ENCODE measurements around the gene MOV10L1. TPM values are rescaled to one million over a fixed set of nuclear protein-coding genes. Genes with fewer than 3 reads are reported as not detected.

MOV10L1 gene
- total and polyA plus RNA-seq, 9 of the 15 experiments (the other 6 are each of a cell fraction or from before 2014, with no cell fraction given) = 0.06 to 0.43 (median 0.15) TPM

DNA sequence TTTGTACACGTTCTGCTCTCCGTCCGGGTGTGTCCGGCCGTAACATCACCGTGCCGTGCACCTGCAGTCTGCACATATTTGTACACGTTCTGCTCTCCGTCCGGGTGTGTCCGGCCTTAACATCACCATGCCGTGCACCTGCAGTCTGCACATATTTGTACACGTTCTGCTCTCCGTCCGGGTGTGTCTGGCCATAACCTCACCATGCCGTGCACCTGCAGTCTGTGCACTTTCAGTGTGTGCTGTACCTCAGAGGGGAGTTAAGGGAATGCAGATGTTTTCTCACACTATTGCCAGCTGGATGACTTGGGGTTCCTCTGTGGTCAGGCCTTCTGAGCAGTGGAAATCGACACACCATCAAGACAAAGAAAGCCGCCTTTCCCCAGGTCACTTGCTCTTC lies 35.9 kb upstream of the MOV10L1 start:
- H2AFZ ChIP-seq (ENCODE audit: low read depth, low read length) = no peak overlapping the region
- no peak for FAIRE-seq
- POLR2A ChIA-PET = interaction anchor here (1.6 kb wide), 1 partner anchor 32 kb away, joined by 3 read pairs; the partner anchor contains the start of gene MLC1
- H3K27me3 ChIP-seq (ENCODE audit: control insufficient read depth in 2 of 2, insufficient read depth in 2 of 2, low read length in 2 of 2) = peaks cover 2 to 29% of the 10 kb centered on the region in 2 experiments; a peak in 3 of 5 replicates
- CTCF ChIA-PET (ENCODE audit: low intra/inter-chr PET ratio) = no interaction called here
- no peaks in the 10 kb centered on the region for H3K9me1 ChIP-seq (ENCODE audit: control insufficient read depth, insufficient read depth, low read length)
- no TSS peak for BruUV-seq (replicated peaks)
- no peaks in the 10 kb centered on the region for H3K9me3 ChIP-seq (replicated peaks; ENCODE audit: control insufficient read depth, insufficient read depth, low read depth, low read length)
- TF ChIP-seq HLTF (IDR thresholded peaks at IDR 0.05) (no peak), ZNF347 (CRISPR knock-in tag; IDR thresholded peaks at IDR 0.05; ENCODE audit: low read depth) (no peak), NUFIP1 (IDR thresholded peaks at IDR 0.05; ENCODE audit: partially characterized antibody) (no peak), MEIS2 (IDR thresholded peaks at IDR 0.05; ENCODE audit: partially characterized antibody) (no peak), NRF1 (conservative IDR thresholded peaks at IDR 0.05 in 1 of 2, IDR thresholded peaks at IDR 0.05 in 1 of 2) (no peak), POU5F1 (IDR thresholded peaks at IDR 0.05; ENCODE audit: borderline replicate concordance, low read depth, low read length, partially characterized antibody) (no peak), CHD4 (IDR thresholded peaks at IDR 0.05; ENCODE audit: insufficient read depth, insufficient replicate concordance, low read depth, low read length, poor library complexity, severe bottlenecking) (no peak), PURB (CRISPR knock-in tag; IDR thresholded peaks at IDR 0.05; ENCODE audit: low read depth) (no peak)
- TF ChIP-seq, protein P1, sequence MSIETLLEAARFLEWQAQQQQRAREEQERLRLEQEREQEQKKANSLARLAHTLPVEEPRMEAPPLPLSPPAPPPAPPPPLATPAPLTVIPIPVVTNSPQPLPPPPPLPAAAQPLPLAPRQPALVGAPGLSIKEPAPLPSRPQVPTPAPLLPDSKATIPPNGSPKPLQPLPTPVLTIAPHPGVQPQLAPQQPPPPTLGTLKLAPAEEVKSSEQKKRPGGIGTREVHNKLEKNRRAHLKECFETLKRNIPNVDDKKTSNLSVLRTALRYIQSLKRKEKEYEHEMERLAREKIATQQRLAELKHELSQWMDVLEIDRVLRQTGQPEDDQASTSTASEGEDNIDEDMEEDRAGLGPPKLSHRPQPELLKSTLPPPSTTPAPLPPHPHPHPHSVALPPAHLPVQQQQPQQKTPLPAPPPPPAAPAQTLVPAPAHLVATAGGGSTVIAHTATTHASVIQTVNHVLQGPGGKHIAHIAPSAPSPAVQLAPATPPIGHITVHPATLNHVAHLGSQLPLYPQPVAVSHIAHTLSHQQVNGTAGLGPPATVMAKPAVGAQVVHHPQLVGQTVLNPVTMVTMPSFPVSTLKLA (conservative IDR thresholded peaks at IDR 0.05) = no peak
- no peak overlapping the region for H3K4me2 ChIP-seq (ENCODE audit: insufficient read depth, low read length)
- no peak overlapping the region for H3K9ac ChIP-seq (ENCODE audit: insufficient read depth in 1 of 2, low read depth in 2 of 2, low read length in 2 of 2)
- no peak for ATAC-seq
- no peaks in the 10 kb centered on the region for H3K36me3 ChIP-seq (ENCODE audit: control insufficient read depth, insufficient read depth, low read length)
- WGBS (ENCODE audit: insufficient coverage, low coverage, missing lambda C conversion rate) = 30% methylated on average over 18 of the region's 18 CpGs
- H3K27ac ChIP-seq (ENCODE audit: extremely low read depth, low read depth, low read length) = no peak overlapping the region
- intact Hi-C loops (cut with micrococcal nuclease) = no loop called here
- H3K79me2 ChIP-seq (ENCODE audit: control insufficient read depth, insufficient read depth, low read length) = no peaks in the 10 kb centered on the region
- no peak overlapping the region for H3K4me3 ChIP-seq
- peaks cover 0 to 16% of the 10 kb centered on the region in 2 experiments; a peak in 2 of 5 replicates for H3K4me1 ChIP-seq (replicated peaks in 1 of 2; ENCODE audit: control insufficient read depth in 2 of 2, insufficient read depth in 2 of 2, low read length in 2 of 2)
- in situ Hi-C loops (cut with MboI) = no loop called here
- H4K20me1 ChIP-seq (replicated peaks; ENCODE audit: control insufficient read depth, insufficient read depth, low read length) = no peaks in the 10 kb centered on the region
- no peak for DNase-seq (ENCODE audit: extremely low read depth in 1 of 4, low spot score in 3 of 4)

All from K562 (cell line).